Epithelial cell of esophagus (primary cell): ENCODE measurements around the gene CRYBG1.

ENCODE experiments used
- DNase-seq: peaks from one replicate; pipeline ENCODE4 v3.0.0; 2010; ENCODE audit warnings: low read depth
- H3K4me3 ChIP-seq: 2 replicates; pipeline ENCODE4 v1.5.1; 2011; ENCODE audit warnings: mild to moderate bottlenecking, low read length, control low read depth
- TF ChIP-seq, protein P1 (sequence below): IDR thresholded peaks from 2 replicates; pipeline ENCODE4 v1.5.1; 2011; ENCODE audit warnings: low read depth, mild to moderate bottlenecking, low read length, control low read depth, inconsistent platforms; ENCODE audit not compliant: insufficient read depth; ENCODE audit errors: missing control alignments

Gene CRYBG1

DNA sequence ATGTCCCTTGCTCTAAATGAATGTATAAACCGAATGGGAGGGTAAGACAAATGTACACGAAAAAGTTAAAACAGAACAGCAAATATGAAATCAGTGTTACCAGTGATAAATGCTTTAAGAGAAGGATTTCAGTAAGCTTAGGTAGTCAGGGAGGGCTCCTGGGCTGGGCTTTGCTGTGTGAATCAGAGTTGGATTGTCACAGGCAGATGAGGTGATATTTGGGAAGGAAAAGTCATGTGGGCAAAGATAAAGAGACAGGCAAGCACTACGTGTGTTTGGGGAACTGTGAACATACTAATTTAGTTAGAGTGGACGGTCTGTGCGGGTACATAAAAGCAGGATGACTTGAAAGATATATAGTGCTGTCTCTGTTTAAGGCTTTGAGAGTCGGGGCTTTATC, 114.8 kb downstream of the CRYBG1 start:
- peak; percentile 79 for DNase-seq
- TF ChIP-seq, protein P1, sequence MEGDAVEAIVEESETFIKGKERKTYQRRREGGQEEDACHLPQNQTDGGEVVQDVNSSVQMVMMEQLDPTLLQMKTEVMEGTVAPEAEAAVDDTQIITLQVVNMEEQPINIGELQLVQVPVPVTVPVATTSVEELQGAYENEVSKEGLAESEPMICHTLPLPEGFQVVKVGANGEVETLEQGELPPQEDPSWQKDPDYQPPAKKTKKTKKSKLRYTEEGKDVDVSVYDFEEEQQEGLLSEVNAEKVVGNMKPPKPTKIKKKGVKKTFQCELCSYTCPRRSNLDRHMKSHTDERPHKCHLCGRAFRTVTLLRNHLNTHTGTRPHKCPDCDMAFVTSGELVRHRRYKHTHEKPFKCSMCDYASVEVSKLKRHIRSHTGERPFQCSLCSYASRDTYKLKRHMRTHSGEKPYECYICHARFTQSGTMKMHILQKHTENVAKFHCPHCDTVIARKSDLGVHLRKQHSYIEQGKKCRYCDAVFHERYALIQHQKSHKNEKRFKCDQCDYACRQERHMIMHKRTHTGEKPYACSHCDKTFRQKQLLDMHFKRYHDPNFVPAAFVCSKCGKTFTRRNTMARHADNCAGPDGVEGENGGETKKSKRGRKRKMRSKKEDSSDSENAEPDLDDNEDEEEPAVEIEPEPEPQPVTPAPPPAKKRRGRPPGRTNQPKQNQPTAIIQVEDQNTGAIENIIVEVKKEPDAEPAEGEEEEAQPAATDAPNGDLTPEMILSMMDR = no peak
- no peak overlapping the region for H3K4me3 ChIP-seq

DNA sequence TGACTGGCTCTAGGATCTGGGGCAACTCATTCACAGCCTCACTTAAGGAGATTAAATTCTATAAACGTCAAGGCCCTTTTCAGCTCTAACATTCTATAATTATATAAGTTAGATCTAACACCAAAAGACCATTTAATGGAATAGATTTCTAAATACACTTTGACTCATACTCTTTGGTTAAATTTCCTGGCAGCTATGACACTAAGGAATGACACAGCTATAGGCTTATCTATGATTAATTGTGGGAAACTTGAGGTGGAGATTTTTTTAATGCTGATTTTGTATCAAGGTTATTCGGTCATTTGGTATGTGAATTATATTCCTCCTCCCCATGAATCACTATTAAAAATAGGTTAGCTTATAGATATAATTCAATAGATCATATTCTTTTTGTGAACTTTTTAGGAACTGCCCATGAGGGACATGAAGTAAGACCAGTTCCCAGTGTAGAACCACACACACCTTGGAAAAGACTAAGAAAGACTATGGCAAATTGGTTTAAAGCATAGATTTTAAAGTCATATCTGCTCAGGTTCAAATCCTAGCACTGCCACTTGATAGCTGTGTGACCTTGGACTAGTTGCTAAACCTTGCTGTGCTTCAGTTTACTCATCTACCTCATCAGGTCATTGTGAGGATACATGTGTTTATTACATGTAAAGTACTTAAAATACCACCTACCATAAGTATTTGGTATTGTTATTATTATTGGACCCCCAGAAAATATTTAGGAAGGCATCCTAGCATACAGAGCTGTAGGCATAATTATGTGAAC, 116.0 kb downstream of the CRYBG1 start:
- no peak overlapping the region for H3K4me3 ChIP-seq
- TF ChIP-seq, protein P1 = no peak
- DNase-seq = peak; percentile 90

DNA sequence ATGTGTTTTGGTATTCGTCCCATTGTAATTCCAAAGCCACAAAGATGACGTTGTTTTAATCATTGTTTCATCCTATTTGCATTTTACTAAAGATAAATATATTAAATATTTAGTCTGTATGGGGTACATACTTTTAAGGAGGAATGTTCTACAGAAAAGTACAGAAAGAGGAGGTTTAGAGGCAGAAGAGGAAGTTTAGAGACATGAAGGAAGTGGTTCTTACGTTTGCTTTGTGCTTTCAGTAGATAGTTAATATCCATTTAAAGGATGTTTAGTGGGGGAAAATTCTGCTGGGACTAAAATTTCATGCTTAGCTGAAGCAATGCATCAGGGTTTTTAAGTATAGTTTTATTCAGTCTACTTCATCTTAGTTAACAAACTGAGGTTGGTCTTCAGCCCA, 116.6 kb downstream of the CRYBG1 start:
- no peak overlapping the region for H3K4me3 ChIP-seq
- TF ChIP-seq, protein P1 = no peak
- no peak for DNase-seq

DNA sequence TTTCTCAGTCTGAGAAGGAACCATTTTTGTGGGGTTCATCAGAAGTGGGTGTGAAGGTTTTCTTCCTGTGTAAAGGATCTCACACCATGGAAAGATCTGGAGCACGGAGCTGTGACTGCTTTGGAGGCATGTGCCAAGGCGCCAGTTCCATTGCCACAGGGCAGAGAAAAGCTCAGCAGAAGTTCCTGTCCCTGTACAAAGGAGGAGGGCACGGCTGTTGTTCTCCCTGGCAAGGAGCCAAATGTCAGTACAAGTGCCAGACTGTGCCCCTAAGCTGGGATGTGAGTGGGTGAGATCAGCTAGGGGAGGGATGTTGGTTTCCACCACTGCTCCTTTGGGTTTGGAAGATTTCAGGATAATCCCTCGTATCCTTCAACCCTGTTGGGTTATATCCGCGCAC, 117.3 kb downstream of the CRYBG1 start:
- DNase-seq = peak; percentile 25
- TF ChIP-seq, protein P1 = no peak
- H3K4me3 ChIP-seq = no peak overlapping the region

DNA sequence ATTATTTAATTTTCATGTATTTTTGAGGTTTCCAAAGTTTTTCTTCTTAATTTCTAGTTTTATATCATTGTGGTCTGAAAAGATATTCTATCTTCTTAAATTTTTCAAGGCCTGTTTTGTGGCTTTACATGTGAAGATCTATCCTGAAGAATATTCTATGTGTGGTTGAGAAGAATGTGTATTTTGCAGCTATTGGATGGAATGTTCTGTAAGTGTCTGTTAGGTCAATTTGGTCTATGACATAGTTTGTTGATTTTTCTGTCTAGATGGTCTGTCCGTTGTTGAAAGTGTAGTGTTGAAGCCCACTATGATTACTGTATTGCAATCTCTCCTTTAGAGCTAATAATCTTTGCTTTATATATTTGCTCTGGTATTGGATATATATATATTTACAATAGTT, 125.7 kb downstream of the CRYBG1 start:
- TF ChIP-seq, protein P1 = no peak
- no peak for DNase-seq
- no peak overlapping the region for H3K4me3 ChIP-seq

DNA sequence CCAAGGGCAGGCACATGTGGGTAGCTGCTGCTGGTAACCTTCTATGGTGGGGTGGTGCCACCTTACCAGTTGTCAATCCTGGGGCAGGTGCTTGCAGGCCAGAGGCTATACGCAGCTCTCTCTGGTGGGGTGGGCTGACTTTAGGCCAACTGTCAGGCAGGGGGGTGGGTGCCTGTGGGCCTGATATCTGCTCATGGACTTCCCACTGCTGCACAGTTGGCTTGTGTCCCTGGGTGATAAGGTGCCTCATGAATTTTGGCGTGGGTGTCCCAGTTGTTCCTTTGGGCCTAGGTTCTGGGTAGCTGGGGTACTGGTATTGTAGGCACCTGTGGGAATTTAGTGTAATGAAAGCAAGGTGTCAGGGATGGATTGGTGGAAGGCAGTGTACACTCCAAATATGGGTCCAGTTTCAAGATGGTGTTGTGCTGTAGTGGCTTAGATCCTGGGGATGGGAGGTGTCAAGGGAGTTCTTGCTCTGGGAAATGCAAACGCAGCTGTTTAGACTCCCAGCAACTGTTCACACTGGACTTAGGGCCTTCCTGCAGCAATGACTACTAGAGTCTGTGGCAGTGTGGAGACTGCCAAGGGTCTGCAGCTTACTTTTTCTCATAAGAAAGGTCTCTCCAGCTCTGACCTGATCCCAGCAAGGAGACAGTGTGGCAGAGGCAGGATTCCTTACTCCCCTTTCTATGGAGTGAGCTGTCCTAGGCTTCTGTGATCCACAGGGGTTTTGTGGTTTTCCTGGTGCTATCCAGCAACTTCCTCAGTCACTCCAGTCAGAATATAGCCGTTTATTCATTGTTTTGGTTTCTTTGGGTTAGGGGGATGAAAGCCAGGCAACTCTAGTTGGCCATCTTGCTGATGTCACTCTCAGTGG, 128.2 kb downstream of the CRYBG1 start:
- peak; percentile 29 for DNase-seq
- TF ChIP-seq, protein P1 = no peak
- H3K4me3 ChIP-seq = no peak overlapping the region
